DND-41 (cell line): Measurements from ENCODE around the gene SETD3.

ENCODE experiments used
- CTCF ChIP-seq: IDR thresholded peaks from 2 replicates; pipeline ENCODE4 v1.5.1; 2012; ENCODE audit warnings: borderline replicate concordance, low read length, moderate library complexity, mild to moderate bottlenecking; ENCODE audit not compliant: poor library complexity, severe bottlenecking; ENCODE audit errors: extremely low read depth
- EZH2 ChIP-seq: IDR thresholded peaks from 3 replicates; pipeline ENCODE4 v1.6.1; 2012; ENCODE audit warnings: borderline replicate concordance, low read depth, mild to moderate bottlenecking, moderate library complexity, low read length, inconsistent platforms; ENCODE audit not compliant: severe bottlenecking

- TF ChIP-seq CTCF (no peak), EZH2 (no peak)
These were observed 117.6 kb downstream of the SETD3 start for GRCh38 chr14:99363051-99363450.
